ENCODE results near the gene HAPSTR1. TPM values are rescaled to one million over a fixed set of nuclear protein-coding genes. Genes with fewer than 3 reads are reported as not detected.
"Not testable (repeated sequence)": the region's sequence is repeated elsewhere in the genome, so short reads cannot be mapped to it uniquely, and the experiment has no call there.

The HAPSTR1 gene
- total RNA-seq, 2 donors from 2014 or later: 50.2 to 57.0 TPM

- Histone ChIP-seq H3K4me1 (no peaks in the 10 kb centered on the region), H3K4me3 (no peak overlapping the region), H3K36me3 (no peaks in the 10 kb centered on the region), H3K27ac (no peak overlapping the region), H3K9ac (ENCODE audit: low read depth in 2 of 2, low read length in 2 of 2) (no peak overlapping the region), H3K27me3 (no peaks in the 10 kb centered on the region), H3K9me3 (no peaks in the 10 kb centered on the region)
- TF ChIP-seq CTCF (IDR thresholded peaks at IDR 0.05): no peak
- intact Hi-C loops (cut with DNase I): no loop called here
- no peak for DNase-seq
These were observed 20.1 kb upstream of the HAPSTR1 start for GRCh38 chr16:9071377-9071776.

DNA sequence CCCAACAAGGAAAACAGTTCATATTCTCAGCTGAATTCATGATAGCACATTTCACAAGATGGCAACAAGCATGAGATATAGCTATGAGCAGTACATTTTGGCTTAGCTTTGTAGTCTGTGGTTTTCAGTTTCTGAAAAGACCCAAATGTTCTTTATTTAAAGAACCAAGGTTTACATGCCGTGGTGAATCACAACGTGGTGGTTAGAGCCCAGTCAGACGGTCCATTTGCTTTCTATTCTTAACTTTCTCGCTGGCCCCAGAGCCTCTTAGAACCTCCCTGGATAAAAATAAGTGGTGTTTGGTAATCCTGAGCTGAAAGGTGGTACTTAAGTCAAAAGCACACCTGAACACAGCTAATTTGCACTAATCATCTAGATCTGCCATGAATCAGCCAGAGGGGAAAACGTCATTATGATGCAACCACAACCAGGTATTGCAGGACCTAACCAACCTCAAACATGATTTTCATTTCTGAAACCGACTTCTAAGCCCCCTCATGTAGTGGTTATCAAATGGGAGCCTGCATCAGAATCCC lies 18.6 kb upstream of the HAPSTR1 start:
- Histone ChIP-seq H3K9ac (ENCODE audit: low read depth in 2 of 2, low read length in 2 of 2) (no peak overlapping the region), H3K27ac (no peak overlapping the region), H3K9me3 (no peaks in the 10 kb centered on the region), H3K27me3 (no peaks in the 10 kb centered on the region), H3K4me3 (no peak overlapping the region), H3K4me1 (no peaks in the 10 kb centered on the region), H3K36me3 (no peaks in the 10 kb centered on the region)
- TF ChIP-seq CTCF (IDR thresholded peaks at IDR 0.05): no peak
- DNase-seq: no peak
- intact Hi-C loops (cut with DNase I): no loop called here

DNA sequence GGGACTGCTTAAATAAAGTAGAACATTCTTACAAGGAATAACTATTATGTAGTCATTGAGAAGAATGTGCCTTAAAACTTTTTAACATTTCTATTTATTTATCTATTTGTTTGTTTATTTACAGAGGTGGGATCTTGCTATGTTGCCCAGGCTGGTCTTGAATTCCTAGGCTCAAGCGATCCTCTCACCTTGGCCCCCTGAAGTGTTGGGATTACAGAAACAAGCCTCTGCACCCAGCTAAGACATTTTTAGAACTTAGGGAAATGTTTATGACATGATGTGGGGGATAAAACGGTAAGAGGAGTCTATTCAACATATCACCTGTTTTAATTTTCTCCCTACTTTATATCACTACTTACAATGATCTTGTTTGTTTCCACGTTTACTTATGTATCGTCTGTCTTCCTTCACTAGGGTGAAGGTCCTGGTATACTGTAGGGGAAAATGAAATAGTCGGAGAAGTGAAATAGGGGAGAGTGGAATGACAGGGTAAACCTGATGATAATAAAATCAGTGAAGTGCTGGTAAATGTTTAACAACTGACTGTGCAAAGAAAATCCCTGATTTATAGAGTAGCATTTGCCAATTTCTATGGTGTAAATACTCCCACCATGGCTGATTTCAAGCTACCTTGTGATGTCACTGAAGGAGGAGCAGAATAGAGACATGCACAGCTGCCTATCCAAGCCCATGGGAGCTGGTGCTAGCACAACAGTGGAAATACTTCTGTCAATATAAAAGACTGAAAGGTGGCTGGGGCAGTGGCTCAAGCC lies 16.0 kb upstream of the HAPSTR1 start:
- intact Hi-C loops (cut with DNase I): no loop called here
- no peak for DNase-seq
- Histone ChIP-seq H3K4me1 (no peaks in the 10 kb centered on the region), H3K4me3 (no peak overlapping the region), H3K9ac (ENCODE audit: low read depth in 2 of 2, low read length in 2 of 2) (no peak overlapping the region), H3K27ac (no peak overlapping the region), H3K27me3 (no peaks in the 10 kb centered on the region), H3K36me3 (no peaks in the 10 kb centered on the region), H3K9me3 (no peaks in the 10 kb centered on the region)
- TF ChIP-seq CTCF (IDR thresholded peaks at IDR 0.05): no peak

DNA sequence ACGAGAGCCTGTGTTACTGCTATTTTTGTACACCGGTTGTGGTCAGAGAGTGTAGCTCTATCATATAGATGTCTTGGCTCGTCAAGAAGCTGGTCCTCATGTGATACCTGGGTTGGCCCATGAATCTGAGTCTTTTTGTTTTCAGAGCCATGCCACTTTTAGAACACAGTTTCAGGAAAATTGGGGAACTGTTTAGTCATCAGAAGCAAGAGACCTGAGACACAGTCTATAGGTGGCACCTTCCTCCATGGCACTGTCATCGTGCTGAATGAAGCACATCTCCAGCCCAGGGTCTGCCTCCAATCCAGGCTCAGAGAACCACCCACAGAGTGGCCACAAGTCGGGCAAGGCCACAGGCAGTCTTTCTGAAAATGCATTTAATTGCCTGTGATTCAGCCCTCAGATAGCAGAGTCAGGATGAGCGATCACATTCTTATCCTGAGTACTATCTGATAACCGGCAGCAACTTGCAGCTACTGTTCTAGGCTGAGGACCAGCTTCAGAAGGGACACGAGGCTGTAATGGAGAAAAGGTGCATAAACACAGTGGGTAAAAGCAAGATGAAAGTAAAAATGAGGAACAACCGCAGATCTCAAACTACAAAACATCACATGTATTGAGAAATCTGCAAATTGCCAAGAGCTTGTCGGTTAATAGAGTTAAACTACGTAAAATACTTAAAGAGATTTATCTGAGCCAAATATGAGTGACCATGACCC lies 14.2 kb upstream of the HAPSTR1 start:
- no peak for DNase-seq
- no peaks in the 10 kb centered on the region for H3K4me1 ChIP-seq
- TF ChIP-seq CTCF (IDR thresholded peaks at IDR 0.05): no peak
- no peak overlapping the region for H3K9ac ChIP-seq (ENCODE audit: low read depth in 2 of 2, low read length in 2 of 2)
- H3K27me3 ChIP-seq: no peaks in the 10 kb centered on the region
- no peak overlapping the region for H3K4me3 ChIP-seq
- no peaks in the 10 kb centered on the region for H3K9me3 ChIP-seq
- intact Hi-C loops (cut with DNase I): no loop called here
- no peak overlapping the region for H3K27ac ChIP-seq
- no peaks in the 10 kb centered on the region for H3K36me3 ChIP-seq

DNA sequence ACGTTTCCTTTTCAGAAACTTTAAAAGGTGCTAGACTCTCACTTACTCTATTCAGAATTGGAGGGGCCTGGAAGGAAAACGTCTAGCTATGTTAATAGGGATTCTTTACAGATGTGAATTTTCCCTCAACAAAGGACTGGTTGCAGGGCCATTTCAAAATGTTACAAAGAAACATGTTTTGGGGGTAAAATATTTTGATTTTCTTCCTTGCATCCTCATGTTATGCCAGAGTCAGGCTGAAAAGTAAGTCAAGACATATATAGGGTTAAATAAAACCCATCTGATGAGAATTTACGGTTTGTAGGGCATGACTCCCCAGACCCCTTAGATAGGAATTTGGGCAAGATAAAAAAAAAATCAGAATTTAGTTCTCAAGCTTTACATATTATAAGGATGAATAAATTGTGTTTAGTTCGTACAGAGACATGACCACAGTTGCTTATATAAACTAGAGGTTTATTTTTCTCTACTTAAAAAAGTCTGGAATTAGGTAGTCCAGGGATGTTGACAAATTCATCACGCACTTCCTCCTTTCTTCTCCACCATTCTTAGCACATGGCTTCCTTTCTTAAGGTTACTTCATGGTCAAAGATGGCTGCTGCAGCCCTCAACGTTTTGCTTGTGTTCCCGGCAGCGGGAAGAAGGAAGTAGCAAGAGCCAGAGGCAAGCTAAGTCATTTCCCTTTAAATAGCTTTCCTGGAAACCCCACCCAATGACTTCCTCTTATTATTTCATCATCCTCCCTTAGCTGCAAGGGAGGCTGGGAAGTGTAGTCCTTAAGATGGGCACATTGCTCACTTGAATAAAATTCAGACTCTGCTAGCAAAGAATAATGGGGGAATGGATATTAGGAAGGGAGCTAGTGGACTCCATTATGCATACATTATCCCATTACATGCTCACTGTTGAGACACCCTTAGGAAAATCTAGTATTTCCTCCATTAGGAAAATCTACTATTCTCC lies 12.7 kb upstream of the HAPSTR1 start:
- H3K36me3 ChIP-seq; H3K4me1 ChIP-seq; H3K4me3 ChIP-seq; H3K9ac ChIP-seq (ENCODE audit: low read depth in 2 of 2, low read length in 2 of 2); H3K27me3 ChIP-seq; intact Hi-C loops (cut with DNase I); H3K9me3 ChIP-seq: not testable (repeated sequence)
- H3K27ac ChIP-seq: peak overlapping the region; percentile 6
- DNase-seq: peak; percentile 49

Measured in colonic mucosa (tissue), 4 donors.